GM12874 (cell line): Measurements from ENCODE around the gene ZDHHC18.

Experiments
- CTCF ChIP-seq: IDR thresholded peaks from 2 replicates; pipeline ENCODE4 v1.5.1; 2011; ENCODE audit warnings: low read depth, mild to moderate bottlenecking, control low read depth, low read length, moderate library complexity; ENCODE audit not compliant: insufficient read depth

The ZDHHC18 gene

DNA sequence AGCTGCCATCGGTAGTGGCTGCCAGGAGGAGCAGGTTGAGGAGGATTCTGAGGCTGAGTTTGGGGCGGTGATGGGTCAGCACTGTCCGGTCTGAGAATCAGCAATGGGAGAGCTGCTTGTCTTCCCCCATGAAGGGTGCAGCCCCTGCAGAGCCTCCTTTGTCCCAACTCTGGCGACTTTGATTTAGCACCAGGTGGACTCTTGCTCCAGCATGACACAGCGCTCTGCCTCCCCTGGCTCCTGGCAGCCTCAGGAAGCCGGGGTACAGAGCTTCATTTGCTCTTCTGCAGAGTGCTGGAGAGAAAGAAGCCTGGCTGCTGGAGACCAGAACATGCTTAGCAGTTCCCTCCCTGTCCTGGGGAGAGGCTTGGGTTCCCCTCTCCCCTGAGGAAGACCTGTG, 13.3 kb downstream of the ZDHHC18 start:
- TF ChIP-seq CTCF = no peak

DNA sequence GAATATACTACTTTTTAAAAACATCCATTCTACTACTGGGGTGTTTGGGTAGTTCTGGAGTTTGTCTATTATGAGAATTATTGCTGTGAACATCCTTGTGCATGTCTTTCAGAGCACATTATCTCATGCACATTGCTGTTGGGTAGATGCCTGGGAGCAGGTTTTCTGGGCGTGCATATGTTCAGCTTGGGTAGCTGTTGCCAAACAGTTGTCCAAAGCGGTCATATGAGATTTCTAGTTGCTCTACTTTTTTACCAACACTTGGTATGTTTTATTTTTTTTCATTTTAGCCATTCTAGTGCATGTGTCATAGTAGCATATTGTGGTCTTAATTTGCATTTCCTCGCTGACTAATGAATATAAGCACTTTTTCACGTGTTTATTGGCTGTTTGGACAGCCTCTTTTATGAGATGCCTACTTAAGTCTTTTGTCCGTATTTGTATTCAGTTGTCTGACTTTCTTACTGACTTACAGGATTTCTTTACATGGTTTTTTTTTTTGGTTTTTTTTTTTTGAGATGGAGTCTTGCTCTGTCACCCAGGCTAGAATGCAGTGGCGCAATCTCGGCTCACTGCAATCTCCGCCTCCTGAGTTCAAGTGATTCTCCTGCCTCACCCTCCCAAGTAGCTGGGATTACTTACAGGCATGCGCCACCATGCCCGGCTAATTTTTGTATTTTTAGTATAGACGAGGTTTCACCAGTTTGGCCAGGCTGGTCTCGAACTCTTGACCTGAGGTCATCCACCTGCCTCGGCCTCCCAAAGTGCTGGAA, 18.1 kb downstream of the ZDHHC18 start:
- TF ChIP-seq CTCF = no peak

GRCh38 chr1:26848499-26848898, 22.0 kb downstream of the ZDHHC18 start:
- TF ChIP-seq CTCF = no peak

DNA sequence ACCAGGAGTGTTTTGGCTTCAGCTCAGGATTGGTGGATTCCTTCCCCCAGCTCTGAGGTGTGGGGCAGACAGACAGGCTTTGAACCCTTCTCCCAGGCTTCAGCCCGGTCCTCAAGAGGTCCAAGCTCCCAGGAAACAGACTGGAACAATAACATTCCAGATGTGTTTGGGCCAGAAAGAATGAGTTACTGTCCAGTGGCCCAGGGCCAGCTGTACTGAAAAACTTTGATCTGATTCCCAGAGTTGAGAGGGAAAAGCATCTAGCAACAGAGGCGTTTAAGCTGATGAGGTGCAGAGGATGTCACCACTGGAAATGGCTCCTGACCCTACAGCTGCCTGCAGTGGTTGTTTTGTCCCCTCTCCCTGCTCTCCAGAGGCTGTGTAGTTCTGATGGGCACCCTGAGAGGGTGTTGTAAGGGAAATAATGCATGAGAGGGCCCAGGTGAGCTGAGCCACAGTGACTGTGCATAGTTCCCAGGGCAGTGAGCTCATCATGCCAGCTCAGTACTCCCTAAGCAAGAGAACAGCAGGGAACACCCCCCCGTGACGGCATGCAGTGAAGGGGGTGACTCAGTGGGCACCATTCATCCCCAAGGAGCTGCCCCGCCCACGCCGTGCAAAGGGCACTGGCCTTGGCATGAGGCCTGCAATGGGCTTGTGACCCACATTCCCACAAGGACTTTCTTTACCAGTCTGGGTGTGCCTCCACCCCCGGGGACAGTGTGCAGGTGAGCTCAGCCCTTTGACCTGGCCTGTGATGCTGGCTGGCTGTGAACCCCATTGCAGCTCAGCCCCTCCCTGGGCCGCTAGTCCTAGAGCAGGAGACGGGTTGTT, 22.7 kb downstream of the ZDHHC18 start:
- TF ChIP-seq CTCF = no peak

GRCh38 chr1:26851106-26851684, 24.7 kb downstream of the ZDHHC18 start:
- TF ChIP-seq CTCF = no peak

- TF ChIP-seq CTCF = no peak
Measured at GRCh38 chr1:26852701-26853100, 26.2 kb downstream of the ZDHHC18 start.

DNA sequence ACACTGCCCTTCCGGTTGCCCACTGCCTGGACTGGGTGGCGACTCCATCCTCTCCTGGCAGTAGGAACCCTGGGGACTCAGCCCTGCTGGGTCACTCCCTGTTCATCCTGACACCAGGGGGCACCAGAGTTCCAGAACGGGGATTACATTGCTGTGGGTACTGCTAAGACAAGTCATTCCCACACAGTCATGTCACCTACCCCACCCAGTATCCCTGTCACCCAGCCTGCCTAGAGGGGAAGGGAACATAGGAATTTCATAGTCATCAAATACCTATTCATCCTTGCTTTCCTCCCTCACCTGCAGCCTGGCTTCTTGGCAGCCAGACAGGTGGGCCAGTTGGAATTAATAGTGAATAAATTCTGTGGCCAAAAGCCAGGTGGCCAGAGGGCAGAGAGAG, 26.7 kb downstream of the ZDHHC18 start:
- TF ChIP-seq CTCF = peak; percentile 84
